Stimulated activated CD4-positive, alpha-beta T cell treated with anti-CD3 and anti-CD28 coated beads, Interleukin-1b, Interleukin-23, amount 100 ng/mL, for 24 hours (primary cell): Measurements from ENCODE around the gene PGAM1.
"Not testable (repeated sequence)": the region's sequence is repeated elsewhere in the genome, so short reads cannot be mapped to it uniquely, and the experiment has no call there.

Experiments
- DNase-seq, 4 experiments: peaks; one replicate each; pipeline ENCODE4 v3.0.0-alpha.2; 2020; ENCODE audit warnings: low read depth in 4 of 4, low spot score in 1 of 4

PGAM1 gene

DNA sequence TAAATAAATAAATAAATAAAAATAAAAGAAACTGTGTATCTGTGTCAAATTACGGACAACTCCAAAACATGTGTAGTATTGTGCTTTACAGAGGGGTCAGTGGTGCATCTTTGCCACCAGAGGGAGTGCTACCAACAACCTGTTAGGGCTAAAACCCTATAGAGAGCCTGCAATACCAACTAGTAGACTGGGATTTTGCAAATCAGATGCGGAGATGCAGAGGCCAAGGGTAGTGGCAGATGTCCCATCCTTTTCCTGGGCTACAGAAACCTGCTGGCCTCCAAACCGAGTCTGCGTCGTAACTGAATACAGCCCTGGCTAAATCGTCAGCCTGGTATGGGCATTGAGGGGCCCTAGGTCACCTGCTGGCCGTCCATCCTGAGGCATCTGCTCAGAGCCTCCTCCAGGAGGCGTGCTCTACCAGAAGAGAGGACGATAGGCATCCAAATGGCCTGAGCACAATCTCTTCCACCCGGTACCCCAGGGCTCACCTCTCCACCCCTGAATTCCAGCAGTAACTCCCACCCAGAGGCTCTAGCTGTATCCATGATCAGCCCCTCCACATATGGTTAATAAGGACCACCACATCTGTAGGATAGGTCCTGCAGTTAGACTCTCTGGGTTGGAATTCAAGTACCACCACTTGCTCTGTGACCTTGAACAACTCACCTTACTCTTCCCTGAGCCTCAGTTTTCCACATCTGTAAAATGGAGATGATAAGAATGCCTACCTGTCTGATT, 18.6 kb upstream of the PGAM1 start:
- DNase-seq = no peak

DNA sequence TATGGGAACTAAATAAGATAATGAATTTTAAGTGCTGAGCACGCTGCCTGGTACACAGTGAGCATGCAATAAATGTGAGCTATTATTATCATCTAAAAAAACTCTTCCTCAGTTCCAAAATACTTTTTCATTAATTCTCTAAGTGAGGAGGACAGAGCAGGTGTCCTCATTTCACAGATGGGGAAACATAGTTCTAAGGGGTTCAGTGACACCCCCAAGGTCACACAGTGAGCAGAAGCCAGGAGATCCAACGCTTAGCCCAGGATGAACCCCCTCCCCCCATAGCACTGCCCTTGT, 18.1 kb upstream of the PGAM1 start:
- no peak for DNase-seq

DNA sequence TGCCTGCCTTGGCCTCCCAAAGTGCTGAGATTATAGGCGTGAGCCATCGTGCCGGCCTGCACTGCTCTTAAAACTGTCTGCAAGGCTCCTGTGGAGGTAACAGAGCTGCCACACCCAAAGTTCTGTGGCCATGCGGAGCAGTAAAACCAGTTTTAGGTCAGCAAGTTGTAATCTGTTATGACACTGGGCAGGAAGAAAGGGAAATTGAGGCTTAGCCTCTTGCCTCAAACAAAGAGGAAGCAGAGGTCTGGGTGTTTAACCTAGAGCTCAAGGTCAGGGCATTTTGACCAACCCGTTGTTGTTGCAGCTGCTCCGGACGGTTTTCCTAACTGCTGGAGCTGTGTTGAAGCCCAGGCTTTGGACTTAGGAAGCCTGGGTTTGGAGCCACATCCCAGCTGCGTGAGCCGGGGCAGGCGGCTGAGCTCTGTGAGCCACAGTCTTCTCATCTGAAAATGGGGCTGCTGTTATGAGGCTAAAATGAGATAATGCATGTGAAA, 17.4 kb upstream of the PGAM1 start:
- DNase-seq = no peak

DNA sequence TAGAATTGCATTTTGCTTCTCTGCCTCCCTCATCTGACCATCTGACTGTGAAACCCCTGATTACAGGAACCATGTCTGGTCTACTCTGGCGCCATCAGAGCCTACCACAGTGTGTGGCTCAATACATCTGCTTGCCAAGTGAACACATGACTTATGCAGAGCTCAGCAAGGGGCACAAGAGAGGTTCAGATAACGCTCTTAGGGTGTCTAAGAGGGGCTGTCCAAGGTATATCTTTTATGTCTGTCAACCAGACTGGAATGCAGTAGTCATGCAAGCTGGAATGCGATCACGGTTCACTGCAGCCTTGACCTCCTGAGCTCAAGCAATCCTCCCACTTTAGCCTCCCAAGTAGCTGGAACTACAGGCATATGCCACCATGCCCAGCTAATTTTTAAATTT, 14.6 kb upstream of the PGAM1 start:
- no peak for DNase-seq

DNA sequence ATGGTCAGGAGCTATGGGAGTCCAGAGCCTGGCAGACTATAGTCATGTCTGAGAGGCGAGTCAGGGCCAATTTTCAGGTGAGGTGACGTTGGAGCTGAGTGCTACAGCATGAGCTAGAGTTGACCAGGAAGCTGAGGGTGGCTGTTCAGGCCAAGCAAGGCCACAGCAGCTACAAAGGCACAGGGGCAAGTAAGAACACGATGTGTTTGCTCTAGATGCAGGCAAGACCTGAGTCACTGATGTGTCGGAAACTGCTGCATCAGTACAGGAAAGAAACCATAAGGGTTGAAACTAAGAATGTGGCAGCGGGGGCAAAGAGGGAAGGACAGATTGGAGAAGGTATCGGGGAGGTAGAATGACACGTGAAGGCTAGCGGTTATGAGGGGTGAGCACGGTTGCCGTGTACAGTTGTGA, 13.1 kb upstream of the PGAM1 start:
- DNase-seq = peak in 1 of 4 experiments; percentile 59

DNA sequence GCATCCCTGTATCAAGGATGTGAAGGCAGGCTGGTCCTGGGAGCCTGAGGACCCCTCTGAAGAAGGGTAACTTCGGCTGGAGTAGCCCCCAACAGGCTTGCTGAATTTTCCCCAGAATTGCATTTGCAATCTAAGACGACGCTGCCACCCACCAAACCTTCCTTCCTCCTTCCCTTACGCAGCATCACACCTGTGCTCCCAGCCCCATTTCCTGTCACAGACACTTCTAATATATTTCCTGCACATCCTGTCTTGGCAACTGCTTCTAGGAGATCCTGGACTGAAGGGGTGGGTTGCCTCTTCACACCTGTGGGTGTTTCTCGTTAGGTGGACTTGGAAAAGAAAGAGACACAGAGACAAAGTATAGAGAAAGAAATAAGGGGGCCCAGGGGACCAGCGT, 9.4 kb upstream of the PGAM1 start:
- no peak for DNase-seq

DNA sequence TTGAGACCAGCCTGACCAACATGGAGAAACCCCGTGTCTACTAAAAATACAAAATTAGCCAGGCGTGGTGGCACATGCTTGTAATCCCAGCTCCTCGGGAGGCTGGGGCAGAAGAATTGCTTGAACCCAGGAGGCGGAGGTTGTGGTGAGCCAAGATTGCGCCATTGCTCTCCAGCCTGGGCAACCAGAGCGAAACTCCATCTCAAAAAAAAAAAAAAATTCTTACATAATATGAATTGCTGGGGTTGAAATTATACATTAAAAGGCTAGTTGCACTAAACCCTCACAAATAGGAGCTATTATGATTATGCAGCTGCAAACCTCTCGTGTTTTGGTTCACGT, 2.3 kb upstream of the PGAM1 start:
- DNase-seq = not testable (repeated sequence)

DNA sequence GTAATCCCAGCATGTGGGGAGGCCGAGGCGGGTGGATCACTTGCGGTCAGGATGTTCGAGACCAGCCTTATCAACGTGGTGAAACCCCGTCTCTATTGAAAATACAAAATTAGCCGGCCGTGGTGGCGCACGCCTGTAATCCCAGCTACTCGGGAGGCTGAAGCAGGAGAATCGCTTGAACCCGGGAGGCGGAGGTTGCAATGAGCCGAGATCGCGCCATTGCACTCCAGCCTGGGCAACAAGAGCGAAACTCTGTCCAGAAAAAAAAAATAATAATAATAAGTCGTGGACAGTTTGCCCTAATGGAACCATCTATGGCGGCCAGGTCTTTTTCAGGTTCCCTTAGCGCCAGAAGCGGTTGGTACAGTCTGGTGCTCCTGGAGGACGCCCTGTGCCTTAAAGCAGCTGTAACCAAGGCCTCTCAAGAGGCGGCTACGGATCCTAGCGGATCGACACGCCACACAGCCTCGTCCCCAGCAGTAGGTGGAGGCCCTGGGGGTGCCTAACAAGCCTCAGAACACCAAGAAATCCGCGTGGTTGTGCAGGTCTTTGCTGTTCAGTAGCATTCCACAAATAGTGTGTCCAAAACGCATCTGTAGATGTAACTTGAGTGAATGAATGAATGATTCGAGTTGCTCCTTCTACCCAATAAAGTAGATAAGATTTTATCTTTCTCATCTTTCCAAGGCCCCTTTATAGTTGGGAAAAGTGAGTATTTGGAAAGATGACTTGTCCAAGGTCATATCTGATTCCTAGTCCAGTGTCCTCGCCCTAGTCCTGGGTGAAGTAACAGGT, 982 bp downstream of the PGAM1 start:
- DNase-seq = no peak

DNA sequence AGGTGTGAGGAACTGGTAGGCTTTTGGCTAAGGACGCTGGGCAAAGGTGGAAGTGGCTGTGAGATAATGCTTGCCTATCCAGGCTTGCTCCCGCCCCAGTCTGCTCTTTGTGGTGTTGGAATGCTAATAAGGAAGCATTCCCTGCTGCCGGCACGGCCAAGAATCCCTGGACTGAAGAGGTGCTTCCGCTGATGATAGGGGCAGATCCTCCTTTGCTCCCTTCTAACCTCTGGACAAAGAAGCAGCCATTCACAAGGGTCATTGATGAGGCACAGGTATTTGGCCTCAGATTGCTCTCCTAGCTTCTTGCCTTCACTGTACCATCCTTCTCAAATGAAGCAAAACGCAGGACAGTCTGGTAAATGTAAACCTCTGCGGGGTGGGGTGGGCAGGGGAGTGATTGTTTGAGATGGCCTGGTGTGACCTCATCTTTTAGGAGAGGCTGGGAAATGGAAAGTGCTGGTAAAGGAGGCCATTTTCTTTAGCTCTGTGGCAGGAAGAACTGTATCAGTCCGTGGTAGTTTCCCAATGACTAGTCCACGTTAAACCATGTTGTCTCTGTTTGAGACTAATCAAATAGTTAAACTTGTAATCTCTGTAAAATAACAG, 1.7 kb downstream of the PGAM1 start:
- DNase-seq = no peak

DNA sequence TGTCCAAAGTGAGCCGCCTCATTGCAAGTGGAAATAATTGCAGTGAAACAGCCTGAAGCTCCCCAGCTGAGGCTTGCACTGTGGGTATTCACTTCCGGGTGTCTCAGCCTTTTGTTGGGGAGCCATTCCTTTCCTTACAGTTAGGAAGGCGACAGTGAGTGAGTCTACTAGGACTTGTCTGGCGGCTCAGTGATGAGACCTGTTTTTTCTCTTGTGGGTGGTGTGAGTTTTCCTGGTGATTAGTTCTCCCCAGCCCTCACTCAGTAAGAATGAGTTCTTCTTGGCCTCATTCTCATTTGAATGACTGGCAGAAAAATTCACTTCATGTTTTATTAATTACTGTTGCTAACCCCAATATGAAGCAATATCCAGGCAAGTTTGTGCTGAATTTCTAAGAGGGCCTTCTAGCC, 2.6 kb downstream of the PGAM1 start:
- DNase-seq = no peak

DNA sequence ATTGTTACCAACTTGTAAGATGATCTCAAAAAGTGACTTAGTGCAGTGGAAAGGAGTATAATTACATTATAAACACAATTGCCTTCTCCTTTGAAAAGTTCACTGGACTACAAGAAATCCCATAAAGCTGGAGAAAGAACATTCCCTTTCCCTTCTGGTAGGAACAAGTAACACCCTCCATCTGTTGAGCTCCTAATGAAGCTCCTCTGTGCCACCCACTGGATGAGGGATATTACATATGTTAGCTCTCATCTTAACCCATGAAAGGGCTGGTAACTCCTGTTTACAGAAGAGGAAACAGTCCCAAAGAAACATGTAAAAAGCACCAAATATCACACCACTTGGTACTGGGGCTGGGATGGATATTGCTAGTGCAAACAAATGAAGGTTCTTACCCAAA, 8.1 kb downstream of the PGAM1 start:
- DNase-seq = no peak

DNA sequence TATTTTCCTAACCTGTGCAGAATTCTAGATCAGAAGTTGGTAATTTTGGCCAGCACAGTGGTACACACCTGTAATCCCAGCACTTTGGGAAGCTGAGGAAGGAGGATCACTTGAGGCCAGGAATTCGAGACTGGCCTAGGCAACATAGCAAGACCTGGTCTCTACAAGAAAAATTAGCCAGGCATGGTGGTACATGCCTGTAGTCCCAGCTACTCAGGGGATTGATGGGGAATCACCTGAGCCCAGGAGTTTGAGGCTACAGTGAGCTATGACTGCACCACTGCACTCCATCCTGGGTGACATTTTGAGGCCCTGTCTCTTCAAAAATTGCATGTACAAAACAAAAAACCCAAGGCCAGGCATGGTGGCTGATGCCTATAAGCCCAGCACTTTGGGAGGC, 8.6 kb downstream of the PGAM1 start:
- no peak for DNase-seq

DNA sequence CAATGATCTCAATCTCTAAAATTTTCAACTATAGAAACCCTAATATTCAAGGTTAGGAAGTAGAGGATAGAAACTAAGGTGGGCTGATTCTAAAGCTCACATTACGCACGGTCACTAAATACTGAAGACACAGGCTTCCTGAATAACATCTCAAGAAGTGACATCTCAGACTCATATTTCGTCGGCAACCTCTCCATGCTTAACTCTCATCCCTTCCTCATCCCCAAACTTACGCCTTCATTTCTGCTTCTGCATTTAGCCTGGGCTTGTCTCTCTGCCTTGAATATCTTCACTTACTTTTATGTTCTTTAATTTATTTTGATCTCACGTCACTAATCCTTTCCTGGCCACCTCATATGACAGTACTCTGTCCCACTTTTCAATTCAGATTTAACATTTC, 9.2 kb downstream of the PGAM1 start:
- DNase-seq = no peak

DNA sequence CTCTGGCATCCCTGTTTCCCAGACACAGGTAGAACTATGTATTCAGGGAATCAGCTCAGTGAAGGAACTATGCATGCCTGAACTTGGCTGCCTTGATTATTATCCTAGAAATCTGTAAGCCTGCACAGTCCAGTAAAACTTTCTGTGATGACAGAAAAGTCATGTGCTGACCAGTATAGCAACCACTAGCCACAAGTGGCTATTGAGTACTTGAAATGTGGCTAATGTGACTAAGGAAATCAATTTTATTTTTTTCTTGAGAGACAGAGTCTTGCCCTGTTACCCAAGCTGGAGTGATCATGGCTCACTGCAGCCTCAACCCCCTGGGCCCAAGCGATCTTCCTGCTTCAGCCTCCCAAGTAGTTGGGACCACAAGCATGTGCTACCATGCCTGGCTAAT, 16.3 kb downstream of the PGAM1 start:
- DNase-seq = no peak

DNA sequence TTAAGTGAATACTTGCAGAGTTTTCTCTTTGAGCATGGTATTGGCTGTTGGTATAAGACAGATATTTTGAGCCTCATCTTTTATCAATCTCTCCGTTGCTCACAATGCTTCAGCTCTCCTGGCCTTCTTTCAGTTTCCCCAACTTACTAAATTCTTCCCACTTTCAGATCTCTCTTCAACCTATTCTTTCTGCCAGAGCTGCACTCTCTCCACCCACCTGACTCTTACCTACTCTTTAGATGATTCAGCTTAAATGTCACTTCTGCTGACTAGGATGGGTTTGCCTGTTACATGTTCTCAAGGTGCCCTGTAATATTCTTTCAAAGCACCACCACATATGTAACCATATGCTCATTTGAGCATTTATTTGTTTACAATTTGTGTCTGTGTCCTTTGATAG, 18.2 kb downstream of the PGAM1 start:
- no peak for DNase-seq

DNA sequence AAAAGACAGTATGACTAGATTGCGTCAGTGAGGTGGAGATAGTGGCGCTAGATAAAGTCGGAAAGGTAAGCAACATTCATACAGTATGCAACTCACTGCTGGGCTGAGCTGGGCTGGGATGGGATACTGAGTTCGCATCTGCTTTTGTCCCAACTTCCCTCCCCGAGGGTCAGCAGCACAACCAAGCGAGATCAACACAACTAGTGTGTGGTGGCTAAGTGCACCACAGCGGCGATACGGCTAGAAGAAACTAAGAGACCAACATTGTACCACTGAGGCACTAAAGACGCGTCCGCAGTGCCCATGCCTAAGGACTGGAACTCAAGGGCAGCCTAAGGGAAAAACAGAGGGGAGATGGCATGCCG, 19.3 kb downstream of the PGAM1 start:
- no peak for DNase-seq

DNA sequence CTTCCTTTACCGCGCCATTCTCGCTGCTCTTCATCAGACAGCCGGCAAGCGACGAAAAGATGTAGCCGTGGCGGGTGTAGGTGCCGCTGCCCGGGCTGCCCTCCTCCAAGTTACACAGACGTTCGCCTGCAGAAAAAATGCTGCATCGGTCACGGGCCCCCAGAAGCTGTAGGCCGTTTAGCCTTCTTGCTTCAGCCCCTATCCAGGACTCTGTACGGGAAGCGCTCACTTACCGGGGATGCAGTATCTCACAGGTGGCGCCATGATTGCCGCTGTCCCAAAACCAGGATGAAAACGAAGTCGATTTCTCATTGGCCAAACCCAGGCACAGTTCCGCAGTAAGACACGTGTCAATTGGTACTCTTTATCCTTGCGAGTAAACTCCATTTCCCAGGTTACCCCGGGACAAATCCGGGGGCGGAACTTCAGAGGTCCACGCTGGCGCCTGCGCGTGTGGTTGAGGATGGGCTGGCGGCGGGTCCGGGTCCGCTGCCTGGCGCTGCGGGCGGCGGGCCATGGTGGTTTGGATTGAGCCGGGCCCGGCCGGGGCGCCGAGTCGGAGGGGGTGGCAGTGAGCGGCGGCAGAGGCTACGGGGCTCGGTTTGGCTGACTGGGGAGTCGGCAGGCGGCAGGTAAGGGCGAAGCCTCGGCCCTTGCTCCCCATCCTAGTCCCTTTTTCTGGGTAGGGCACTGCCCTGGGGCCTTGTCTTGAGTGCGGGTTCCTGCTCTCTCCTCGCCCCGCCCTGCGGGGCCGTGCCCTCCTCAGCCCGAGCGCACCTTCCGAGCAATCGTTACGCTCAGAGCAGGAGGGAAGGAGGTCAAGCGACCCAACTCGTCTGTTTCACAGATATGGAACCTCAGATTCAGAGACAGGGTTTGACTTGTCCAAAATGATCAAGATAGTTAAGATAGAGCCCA, 20.0 kb downstream of the PGAM1 start, which contains the start of the genes EXOSC1 and ZDHHC16:
Gene EXOSC1 (minus strand): TSS at position 285 of the 918 bp plus-strand sequence. CDS start 21 bp downstream, at position 264.
Gene ZDHHC16 (plus strand): TSS at position 454 of the 918 bp plus-strand sequence. CDS start 5,501 bp downstream, outside the sequence.
- DNase-seq = peak; percentile 76 to 93 (median 86)

DNA sequence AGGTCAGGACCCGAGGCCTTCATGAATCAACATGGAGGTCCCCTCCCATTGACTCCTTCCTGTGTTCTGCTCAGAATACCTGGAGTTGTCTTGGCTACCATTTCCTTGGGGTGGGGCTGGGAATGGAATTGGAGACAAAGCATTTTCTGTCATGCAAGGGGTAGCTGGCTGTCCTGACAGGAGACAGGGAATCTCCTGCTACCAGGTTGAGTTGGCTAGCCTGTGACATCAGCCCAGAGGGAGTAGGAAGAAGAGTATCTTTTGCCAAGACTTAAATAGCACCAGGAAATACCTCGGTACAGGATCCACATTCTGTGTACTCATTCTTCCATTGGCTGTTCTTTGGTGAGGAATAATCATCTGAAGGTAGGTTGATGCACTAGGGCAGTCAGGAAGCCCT, 24.8 kb downstream of the PGAM1 start:
- DNase-seq = no peak

DNA sequence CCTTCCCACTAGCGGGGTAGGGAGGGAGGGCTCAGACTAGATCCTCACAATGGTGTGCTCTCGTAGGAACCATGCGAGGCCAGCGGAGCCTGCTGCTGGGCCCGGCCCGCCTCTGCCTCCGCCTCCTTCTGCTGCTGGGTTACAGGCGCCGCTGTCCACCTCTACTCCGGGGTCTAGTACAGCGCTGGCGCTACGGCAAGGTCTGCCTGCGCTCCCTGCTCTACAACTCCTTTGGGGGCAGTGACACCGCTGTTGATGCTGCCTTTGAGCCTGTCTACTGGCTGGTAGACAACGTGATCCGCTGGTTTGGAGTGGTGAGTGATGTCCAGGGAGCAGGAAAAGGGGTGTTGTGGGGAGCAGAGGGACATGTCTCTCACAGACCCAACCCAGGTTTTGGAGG, 25.6 kb downstream of the PGAM1 start:
- no peak for DNase-seq

DNA sequence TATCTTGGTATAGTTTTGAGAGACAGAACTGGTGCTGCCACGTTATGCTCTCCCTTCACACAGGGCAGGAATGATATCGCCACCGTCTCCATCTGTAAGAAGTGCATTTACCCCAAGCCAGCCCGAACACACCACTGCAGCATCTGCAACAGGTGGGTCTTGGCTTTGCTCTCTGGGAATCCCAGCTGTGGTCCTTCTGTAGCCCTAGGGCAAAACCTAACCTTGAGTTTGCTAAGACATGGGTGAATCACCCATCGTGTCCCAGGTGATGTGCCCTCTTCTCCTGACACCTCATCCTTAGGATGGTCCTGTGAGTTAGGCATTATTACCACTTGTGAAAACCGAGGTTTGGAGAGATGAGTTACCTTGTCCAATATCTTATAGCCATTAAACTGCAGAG, 26.4 kb downstream of the PGAM1 start:
- DNase-seq = no peak
